ENCODE data around the gene ACO1. TPM values are rescaled to one million over a fixed set of nuclear protein-coding genes. Genes with fewer than 3 reads are reported as not detected.

The ACO1 gene
- total and polyA plus RNA-seq, 9 of the 15 experiments (the other 6 are each of a cell fraction or from before 2014, with no cell fraction given): 0.96 to 29.7 (median 16.9) TPM

- Histone ChIP-seq H3K79me2 (ENCODE audit: control insufficient read depth, insufficient read depth, low read length) (no peaks in the 10 kb centered on the region), H4K20me1 (replicated peaks; ENCODE audit: control insufficient read depth, insufficient read depth, low read length) (no peaks in the 10 kb centered on the region), H3K9me3 (replicated peaks; ENCODE audit: control insufficient read depth, insufficient read depth, low read depth, low read length) (no peaks in the 10 kb centered on the region), H3K27ac (ENCODE audit: extremely low read depth, low read depth, low read length) (no peak overlapping the region), H3K9ac (ENCODE audit: insufficient read depth in 1 of 2, low read depth in 2 of 2, low read length in 2 of 2) (no peak overlapping the region), H3K4me3 (no peak overlapping the region), H2AFZ (ENCODE audit: low read depth, low read length) (no peak overlapping the region), H3K9me1 (ENCODE audit: control insufficient read depth, insufficient read depth, low read length) (no peaks in the 10 kb centered on the region), H3K36me3 (ENCODE audit: control insufficient read depth, insufficient read depth, low read length) (peaks cover 16% of the 10 kb centered on the region; the same call in 1 of the 3 replicates), H3K4me1 (replicated peaks in 1 of 2; ENCODE audit: control insufficient read depth in 2 of 2, insufficient read depth in 2 of 2, low read length in 2 of 2) (no peaks in the 10 kb centered on the region), H3K4me2 (ENCODE audit: insufficient read depth, low read length) (no peak overlapping the region), H3K27me3 (ENCODE audit: control insufficient read depth in 2 of 2, insufficient read depth in 2 of 2, low read length in 2 of 2) (no peaks in the 10 kb centered on the region)
- intact Hi-C loops (cut with micrococcal nuclease): no loop called here
- WGBS (ENCODE audit: insufficient coverage, low coverage, missing lambda C conversion rate): 13% methylated on average over 1 of the region's 1 CpG
- FAIRE-seq (no peak), DNase-seq (ENCODE audit: extremely low read depth in 1 of 4, low spot score in 3 of 4) (no peak), ATAC-seq (no peak)
- ChIA-PET POLR2A (no interaction called here), CTCF (ENCODE audit: low intra/inter-chr PET ratio) (no interaction called here)
- BruUV-seq (replicated peaks): no TSS peak
- in situ Hi-C loops (cut with MboI): no loop called here
- TF ChIP-seq PRMT5 (CRISPR knock-in tag; IDR thresholded peaks at IDR 0.05) (no peak), ZNF764 (CRISPR knock-in tag; IDR thresholded peaks at IDR 0.05; ENCODE audit: low read depth) (no peak), TSHZ1 (CRISPR knock-in tag; IDR thresholded peaks at IDR 0.05) (no peak), HMG20A (CRISPR knock-in tag; conservative IDR thresholded peaks at IDR 0.05) (no peak), SMARCA5 (IDR thresholded peaks at IDR 0.05) (no peak), ZNF79 (CRISPR knock-in tag; IDR thresholded peaks at IDR 0.05; ENCODE audit: low read depth) (no peak), ZFPM2 (CRISPR knock-in tag; IDR thresholded peaks at IDR 0.05) (no peak), FUS (optimal IDR thresholded peaks at IDR 0.05; ENCODE audit: low read depth, low read length) (no peak), ZNF57 (CRISPR knock-in tag; IDR thresholded peaks at IDR 0.05) (no peak), TEAD4 (IDR thresholded peaks at IDR 0.05; ENCODE audit: low read length) (no peak), TEAD4 (CRISPR knock-in tag; IDR thresholded peaks at IDR 0.05; ENCODE audit: borderline replicate concordance) (no peak), PTTG1 (tag; IDR thresholded peaks at IDR 0.05; ENCODE audit: low read depth) (no peak), SIRT6 (IDR thresholded peaks at IDR 0.05; ENCODE audit: low read depth, low read length) (no peak), POLR2AphosphoS5 (IDR thresholded peaks at IDR 0.05; ENCODE audit: control insufficient read depth, insufficient read depth, low read depth, low read length) (no peak), RBM39 (optimal IDR thresholded peaks at IDR 0.05; ENCODE audit: low read depth, low read length) (no peak)
- TF ChIP-seq, protein P1, sequence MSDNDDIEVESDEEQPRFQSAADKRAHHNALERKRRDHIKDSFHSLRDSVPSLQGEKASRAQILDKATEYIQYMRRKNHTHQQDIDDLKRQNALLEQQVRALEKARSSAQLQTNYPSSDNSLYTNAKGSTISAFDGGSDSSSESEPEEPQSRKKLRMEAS (CRISPR knock-in tag; IDR thresholded peaks at IDR 0.05): no peak
- TF ChIP-seq, protein P2, sequence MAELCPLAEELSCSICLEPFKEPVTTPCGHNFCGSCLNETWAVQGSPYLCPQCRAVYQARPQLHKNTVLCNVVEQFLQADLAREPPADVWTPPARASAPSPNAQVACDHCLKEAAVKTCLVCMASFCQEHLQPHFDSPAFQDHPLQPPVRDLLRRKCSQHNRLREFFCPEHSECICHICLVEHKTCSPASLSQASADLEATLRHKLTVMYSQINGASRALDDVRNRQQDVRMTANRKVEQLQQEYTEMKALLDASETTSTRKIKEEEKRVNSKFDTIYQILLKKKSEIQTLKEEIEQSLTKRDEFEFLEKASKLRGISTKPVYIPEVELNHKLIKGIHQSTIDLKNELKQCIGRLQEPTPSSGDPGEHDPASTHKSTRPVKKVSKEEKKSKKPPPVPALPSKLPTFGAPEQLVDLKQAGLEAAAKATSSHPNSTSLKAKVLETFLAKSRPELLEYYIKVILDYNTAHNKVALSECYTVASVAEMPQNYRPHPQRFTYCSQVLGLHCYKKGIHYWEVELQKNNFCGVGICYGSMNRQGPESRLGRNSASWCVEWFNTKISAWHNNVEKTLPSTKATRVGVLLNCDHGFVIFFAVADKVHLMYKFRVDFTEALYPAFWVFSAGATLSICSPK (IDR thresholded peaks at IDR 0.05; ENCODE audit: borderline replicate concordance): no peak
- TF ChIP-seq, protein P3, sequence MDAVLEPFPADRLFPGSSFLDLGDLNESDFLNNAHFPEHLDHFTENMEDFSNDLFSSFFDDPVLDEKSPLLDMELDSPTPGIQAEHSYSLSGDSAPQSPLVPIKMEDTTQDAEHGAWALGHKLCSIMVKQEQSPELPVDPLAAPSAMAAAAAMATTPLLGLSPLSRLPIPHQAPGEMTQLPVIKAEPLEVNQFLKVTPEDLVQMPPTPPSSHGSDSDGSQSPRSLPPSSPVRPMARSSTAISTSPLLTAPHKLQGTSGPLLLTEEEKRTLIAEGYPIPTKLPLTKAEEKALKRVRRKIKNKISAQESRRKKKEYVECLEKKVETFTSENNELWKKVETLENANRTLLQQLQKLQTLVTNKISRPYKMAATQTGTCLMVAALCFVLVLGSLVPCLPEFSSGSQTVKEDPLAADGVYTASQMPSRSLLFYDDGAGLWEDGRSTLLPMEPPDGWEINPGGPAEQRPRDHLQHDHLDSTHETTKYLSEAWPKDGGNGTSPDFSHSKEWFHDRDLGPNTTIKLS (IDR thresholded peaks at IDR 0.05; ENCODE audit: borderline replicate concordance, low read depth): no peak
Observed at GRCh38 chr9:32454280-32454679, 69.8 kb downstream of the ACO1 start.

Measured in K562 (cell line).